SU-DHL-6 (cell line): ENCODE measurements around the gene CLDN19.

Source experiments
- H2AFZ ChIP-seq: fragments of 200-600 bp; sonication (generic); 2 replicates; pipeline ENCODE4 v1.6.1; 2014; ENCODE audit warnings: low read depth, mild to moderate bottlenecking, moderate library complexity, mixed read lengths, antibody characterized with exemption, low read length; ENCODE audit not compliant: severe bottlenecking
- H3F3A ChIP-seq: fragments of 200-600 bp; shearing (Covaris generic); 2 replicates; pipeline ENCODE4 v1.6.0; 2016; ENCODE audit warnings: antibody characterized with exemption, mild to moderate bottlenecking; ENCODE audit not compliant: insufficient read depth
- H3K27ac ChIP-seq: fragments of 200-600 bp; sonication (generic); 2 replicates; pipeline ENCODE4 v1.5.1; 2016; ENCODE audit warnings: low read depth, mild to moderate bottlenecking, low read length, moderate library complexity, mixed read lengths
- H3K27me3 ChIP-seq: fragments of 200-600 bp; sonication (generic), shearing (Covaris generic); 2 replicates; pipeline ENCODE4 v1.6.0; 2014; ENCODE audit warnings: mild to moderate bottlenecking, low read length
- H3K36me3 ChIP-seq: fragments of 200-600 bp; sonication (generic); 2 replicates; pipeline ENCODE4 v1.6.1; 2014; ENCODE audit warnings: mild to moderate bottlenecking, low read length, mixed read lengths
- H3K4me2 ChIP-seq: fragments of 300-600, 200-600 bp; shearing (Covaris generic), sonication (generic); 2 replicates; pipeline ENCODE4 v1.6.0; 2014; ENCODE audit warnings: low read length, low read depth, mild to moderate bottlenecking; ENCODE audit not compliant: poor library complexity, severe bottlenecking
- H3K4me3 ChIP-seq: fragments of 200-600 bp; sonication (generic); 2 replicates; pipeline ENCODE4 v1.5.1; 2014; ENCODE audit warnings: antibody characterized with exemption, low read length, mild to moderate bottlenecking, mixed read lengths; ENCODE audit not compliant: insufficient read depth, poor library complexity, severe bottlenecking
- H3K79me2 ChIP-seq: fragments of 200-600 bp; sonication (generic); 2 replicates; pipeline ENCODE4 v1.6.1; 2014; ENCODE audit warnings: mild to moderate bottlenecking, low read length, moderate library complexity; ENCODE audit not compliant: insufficient read depth
- H3K9ac ChIP-seq: fragments of 200-600 bp; sonication (generic); 2 replicates; pipeline ENCODE4 v1.7.0; 2014; ENCODE audit warnings: mild to moderate bottlenecking, low read length
- H3K9me2 ChIP-seq: fragments of 200-600 bp; sonication (generic); replicated peaks from 2 replicates; pipeline ENCODE4 v1.6.1; 2014; ENCODE audit warnings: low read length; ENCODE audit not compliant: insufficient read depth
- H3K9me3 ChIP-seq: fragments of 200-600 bp; sonication (generic); 2 replicates; pipeline ENCODE4 v1.6.1; 2014; ENCODE audit warnings: low read length, mixed read lengths; ENCODE audit not compliant: insufficient read depth
- H4K20me1 ChIP-seq: fragments of 200-600 bp; sonication (generic); 2 replicates; pipeline ENCODE4 v1.6.1; 2014; ENCODE audit warnings: low read depth, mild to moderate bottlenecking, antibody characterized with exemption, low read length, moderate library complexity, mixed read lengths
- CTCF ChIP-seq: fragments of 200-600 bp; sonication (generic); IDR thresholded peaks from one replicate; pipeline ENCODE4 v1.5.1; 2017; ENCODE audit warnings: antibody characterized with exemption, mild to moderate bottlenecking, low read length, moderate library complexity; ENCODE audit not compliant: insufficient read depth, poor library complexity, severe bottlenecking
- EZH2phosphoT487 ChIP-seq: fragments of 200-600 bp; sonication (generic), shearing (Covaris generic); conservative IDR thresholded peaks from 2 replicates; pipeline ENCODE4 v1.6.1; 2018; ENCODE audit warnings: mild to moderate bottlenecking, antibody characterized with exemption, low read length, moderate library complexity, mixed read lengths

The CLDN19 gene

DNA sequence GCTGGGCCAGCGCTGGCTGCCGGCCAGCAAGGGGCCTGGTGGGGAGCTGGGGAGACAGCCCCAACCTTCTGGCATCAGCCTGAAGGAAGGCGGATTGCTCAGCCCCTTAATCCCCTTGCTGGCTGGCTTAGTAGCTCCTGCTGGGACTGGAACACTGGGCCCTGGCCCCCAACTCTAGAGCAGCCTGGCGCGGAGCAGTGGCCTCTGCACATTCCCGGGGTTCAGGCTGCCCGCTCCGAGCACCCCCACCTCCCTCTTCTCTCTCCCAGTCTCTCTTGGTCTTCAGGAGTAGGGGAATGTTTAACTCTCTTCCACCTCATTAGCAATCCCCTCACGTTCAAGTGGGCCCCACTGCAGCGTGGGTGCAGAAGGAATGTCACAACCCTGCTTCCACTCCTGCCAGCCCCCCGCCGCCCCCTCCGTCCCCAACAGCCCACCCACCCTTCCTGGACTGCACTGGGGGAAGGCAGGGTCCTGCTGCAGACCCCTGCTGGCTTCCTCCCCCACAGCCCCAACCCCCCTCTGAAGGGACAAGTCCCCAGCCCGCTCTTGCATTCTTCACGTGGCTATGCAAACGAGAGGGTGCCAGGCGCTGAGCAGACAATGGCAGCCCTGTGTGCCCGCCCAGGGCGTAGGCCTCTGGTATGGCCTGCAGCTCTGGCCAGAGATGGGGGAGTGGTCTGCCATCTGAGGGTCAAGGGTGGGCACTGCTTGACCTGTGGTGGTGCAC is 980 bp upstream of the CLDN19 start:
- H3K9ac ChIP-seq: no peak overlapping the region
- H3K27me3 ChIP-seq: no peaks in the 10 kb centered on the region
- TF ChIP-seq EZH2phosphoT487 (no peak), CTCF (no peak)
- no peak overlapping the region for H3K4me3 ChIP-seq
- H2AFZ ChIP-seq: no peak overlapping the region
- H3F3A ChIP-seq: no peaks in the 10 kb centered on the region
- no peak overlapping the region for H3K4me2 ChIP-seq
- H3K79me2 ChIP-seq: no peaks in the 10 kb centered on the region
- no peaks in the 10 kb centered on the region for H3K9me3 ChIP-seq
- no peak overlapping the region for H3K27ac ChIP-seq
- H3K9me2 ChIP-seq: no peaks in the 10 kb centered on the region
- no peaks in the 10 kb centered on the region for H4K20me1 ChIP-seq
- H3K36me3 ChIP-seq: no peaks in the 10 kb centered on the region

DNA sequence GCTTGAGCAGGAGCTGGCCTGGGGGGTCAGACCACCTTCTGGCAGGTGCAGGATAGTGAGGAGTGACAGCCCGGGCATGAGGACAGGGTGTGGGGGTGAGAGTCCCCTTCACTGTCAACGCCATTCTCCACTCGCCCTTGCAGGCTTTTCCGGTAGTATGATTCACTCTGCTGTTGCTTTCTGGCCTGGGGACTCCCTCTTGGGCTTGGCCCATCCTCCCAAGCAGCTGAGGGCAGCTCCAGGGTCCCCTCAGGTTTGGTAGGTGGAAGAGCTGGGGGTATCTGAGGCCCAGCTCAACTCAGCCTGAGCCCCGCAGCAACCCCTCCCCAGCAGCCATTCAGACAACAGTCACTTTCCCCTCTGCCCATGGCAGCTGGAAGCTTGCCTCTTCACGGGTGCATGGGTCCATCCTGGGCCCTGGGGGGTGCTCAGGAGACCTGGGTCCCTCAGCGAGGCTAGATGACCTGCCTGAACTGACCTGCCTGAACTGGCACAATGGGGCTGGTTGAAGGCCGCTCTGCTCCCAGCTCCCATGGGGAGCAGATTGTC is 1.3 kb downstream of the CLDN19 start:
- no peak overlapping the region for H3K4me3 ChIP-seq
- H3K36me3 ChIP-seq: no peaks in the 10 kb centered on the region
- no peak overlapping the region for H3K4me2 ChIP-seq
- TF ChIP-seq CTCF (no peak), EZH2phosphoT487 (no peak)
- H3F3A ChIP-seq: no peaks in the 10 kb centered on the region
- H2AFZ ChIP-seq: no peak overlapping the region
- H3K79me2 ChIP-seq: no peaks in the 10 kb centered on the region
- H4K20me1 ChIP-seq: no peaks in the 10 kb centered on the region
- no peaks in the 10 kb centered on the region for H3K27me3 ChIP-seq
- H3K9ac ChIP-seq: no peak overlapping the region
- no peaks in the 10 kb centered on the region for H3K9me3 ChIP-seq
- H3K9me2 ChIP-seq: no peaks in the 10 kb centered on the region
- H3K27ac ChIP-seq: no peak overlapping the region

- Histone ChIP-seq H3K27me3 (no peaks in the 10 kb centered on the region), H2AFZ (no peak overlapping the region), H3K9me3 (no peaks in the 10 kb centered on the region), H3K79me2 (no peaks in the 10 kb centered on the region), H3K4me2 (no peak overlapping the region), H3K9ac (no peak overlapping the region), H4K20me1 (no peaks in the 10 kb centered on the region), H3K4me3 (no peak overlapping the region), H3K9me2 (no peaks in the 10 kb centered on the region), H3K36me3 (no peaks in the 10 kb centered on the region), H3K27ac (no peak overlapping the region), H3F3A (no peaks in the 10 kb centered on the region)
- TF ChIP-seq EZH2phosphoT487: no peak
- TF ChIP-seq CTCF: no peak
Measured at GRCh38 chr1:42737986-42738677, 1.9 kb downstream of the CLDN19 start.
